Panc1 (cell line): ENCODE data around the gene SMYD2. TPM values are rescaled to one million over a fixed set of nuclear protein-coding genes. Genes with fewer than 3 reads are reported as not detected.

Experiments used
- ATAC-seq: fragments of 200-7000 bp; cut with Tn5 transposase; 2 replicates; pipeline ENCODE4 v1.9.1; 2020; ENCODE audit warnings: mild to moderate bottlenecking, moderate library complexity
- BruUV-seq: library from RNA; stranded (reverse); fragments of 400-500 nt; replicated peaks from 2 replicates; lab custom pipeline; 2021; lab: Mats Ljungman, UMichigan
- CTCF ChIA-PET: fragments of 300-600 bp; sonication (Branson Sonifier 250); formaldehyde crosslinking; loops from one replicate; lab custom pipeline; 2022; ENCODE audit warnings: antibody characterized with exemption; lab: Charles Lee
- POLR2A ChIA-PET: fragments of 300-600 bp; sonication (Branson Sonifier 250); formaldehyde crosslinking; loops from one replicate; lab custom pipeline; 2022; ENCODE audit warnings: antibody characterized with exemption; lab: Charles Lee
- DNase-seq: peaks from one replicate; pipeline ENCODE4 v3.0.0-alpha.2; 2010; ENCODE audit warnings: low read depth, low spot score
- H3K27ac ChIP-seq: 2 replicates; pipeline ENCODE4 v1.5.1; 2011; ENCODE audit warnings: mild to moderate bottlenecking, low read length, inconsistent platforms
- H3K27me3 ChIP-seq: fragments of 200-500 bp; sonication (Bioruptor generic); 2 replicates; pipeline ENCODE4 v1.6.0; 2014; ENCODE audit warnings: low read length, inconsistent platforms; ENCODE audit not compliant: control insufficient read depth, insufficient read depth
- H3K36me3 ChIP-seq: fragments of 200-500 bp; sonication (Bioruptor generic); 2 replicates; pipeline ENCODE4 v1.5.1; 2014; ENCODE audit warnings: inconsistent platforms, mild to moderate bottlenecking, low read length, moderate library complexity; ENCODE audit not compliant: control insufficient read depth, insufficient read depth
- H3K4me1 ChIP-seq: 2 replicates; pipeline ENCODE4 v1.5.1; 2011; ENCODE audit warnings: inconsistent platforms, mild to moderate bottlenecking, low read length, moderate library complexity; ENCODE audit not compliant: control insufficient read depth, insufficient read depth
- H3K4me3 ChIP-seq, 2 experiments: 2 replicates each; pipeline ENCODE4 v1.5.1; 2011 to 2012; ENCODE audit warnings: low read depth in 2 of 2, low read length in 2 of 2, mild to moderate bottlenecking in 2 of 2, inconsistent platforms in 1 of 2, moderate library complexity in 1 of 2
- H3K9me3 ChIP-seq: fragments of 200-500 bp; sonication (Bioruptor generic); 2 replicates; pipeline ENCODE4 v1.5.1; 2014; ENCODE audit warnings: low read depth, mild to moderate bottlenecking, inconsistent platforms, low read length, moderate library complexity; ENCODE audit not compliant: control insufficient read depth, insufficient read depth
- CTCF ChIP-seq: fragments of 450-650 bp; IDR thresholded peaks from 2 replicates; pipeline ENCODE4 v1.5.1; 2017; ENCODE audit warnings: mild to moderate bottlenecking
- POLR2AphosphoS5 ChIP-seq: IDR thresholded peaks from 2 replicates; pipeline ENCODE4 v1.6.1; 2012; ENCODE audit warnings: mild to moderate bottlenecking, low read depth, low read length, moderate library complexity
- REST ChIP-seq, 2 experiments: IDR thresholded peaks; 2 replicates each; pipeline ENCODE4 v1.6.1; 2011 to 2012; ENCODE audit warnings: low read depth in 2 of 2, control low read depth in 1 of 2, low read length in 1 of 2, mild to moderate bottlenecking in 1 of 2, moderate library complexity in 1 of 2; ENCODE audit not compliant: insufficient read depth in 1 of 2
- SIN3A ChIP-seq: IDR thresholded peaks from 2 replicates; pipeline ENCODE4 v1.6.1; 2012; ENCODE audit warnings: low read depth, mild to moderate bottlenecking, low read length, moderate library complexity, borderline replicate concordance; ENCODE audit not compliant: insufficient read depth
- TCF7L2 ChIP-seq: IDR thresholded peaks from 2 replicates; pipeline ENCODE4 v1.6.1; 2011; ENCODE audit warnings: mild to moderate bottlenecking, low read depth, low read length, inconsistent platforms
- in situ Hi-C: cut with HindIII; loops from 2 replicates; pipeline ENCODE4 v1.10.0; 2016; ENCODE audit warnings: low sequenced_read_pairs, low pct_unique_long_range_greater_than_20kb
- intact Hi-C: fragments of 100-400 bp; cut with micrococcal nuclease; formaldehyde crosslinking; loops from one replicate; pipeline ENCODE4 v1.10.0; 2022; ENCODE audit not compliant: unreplicated experiment
- total RNA-seq: library from RNA; stranded (reverse); gene quantifications from one replicate; pipeline ENCODE4 v1.2.1, GENCODE V29; 2021; ENCODE audit not compliant: unreplicated experiment

Gene SMYD2
- total RNA-seq, 1 experiment from 2014 or later = 31.0 TPM

GRCh38 chr1:214383381-214384372, 102.7 kb downstream of the SMYD2 start:
- no TSS peak for BruUV-seq

More at GRCh38 chr1:214383381-214384372, 102.7 kb downstream of the SMYD2 start:
- Histone ChIP-seq H3K27ac (no peak overlapping the region), H3K9me3 (no peaks in the 10 kb centered on the region), H3K27me3 (no peaks in the 10 kb centered on the region), H3K4me1 (peaks cover 16% of the 10 kb centered on the region), H3K4me3 (no peak overlapping the region), H3K36me3 (peaks cover 44% of the 10 kb centered on the region)
- ATAC-seq (no peak), DNase-seq (no peak)
- ChIA-PET CTCF (no interaction called here), POLR2A (no interaction called here)
- intact Hi-C loops = no loop called here
- in situ Hi-C loops = no loop called here
- TF ChIP-seq REST (IDR thresholded peaks at IDR 0.05; ENCODE audit: insufficient read depth in 1 of 2, low read depth in 2 of 2, low read length in 1 of 2) (no peak), SIN3A (no peak), TCF7L2 (no peak), POLR2AphosphoS5 (no peak), CTCF (no peak)
